GM18498 (cell line): ENCODE data around the gene NUDT16L1.

ENCODE experiments used
- ATAC-seq: cut with Tn5 transposase; IDR thresholded peaks from one replicate; pipeline ENCODE4 v1.9.1; 2021; ENCODE audit warnings: mild to moderate bottlenecking, moderate library complexity; ENCODE audit not compliant: unreplicated experiment

Gene NUDT16L1

DNA sequence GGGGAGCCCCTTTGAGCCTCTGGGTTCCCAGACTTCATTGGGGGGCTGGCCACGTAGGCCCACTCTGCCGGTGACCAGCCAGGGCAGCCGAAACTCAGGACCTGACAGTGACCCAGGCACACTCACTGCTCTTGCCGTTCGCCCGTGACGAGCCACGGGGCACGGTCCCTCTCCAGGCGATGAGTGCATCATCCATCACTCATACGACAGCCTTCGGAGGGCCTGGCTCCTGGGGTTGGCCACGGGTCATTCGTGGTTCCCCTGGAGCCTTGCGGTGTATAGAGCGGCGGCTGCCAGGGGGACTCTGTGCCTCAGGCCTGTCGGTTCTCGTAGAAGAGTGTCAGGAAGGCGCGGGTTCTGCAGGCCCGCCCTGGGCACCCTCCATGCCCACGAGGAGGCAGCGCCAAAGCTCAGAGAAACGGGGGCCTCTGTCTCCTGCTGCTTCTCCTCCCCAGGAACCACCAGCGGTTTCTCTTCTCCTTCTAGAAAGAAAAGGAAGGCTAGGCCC is 11.2 kb upstream of the NUDT16L1 start:
- ATAC-seq = no peak

DNA sequence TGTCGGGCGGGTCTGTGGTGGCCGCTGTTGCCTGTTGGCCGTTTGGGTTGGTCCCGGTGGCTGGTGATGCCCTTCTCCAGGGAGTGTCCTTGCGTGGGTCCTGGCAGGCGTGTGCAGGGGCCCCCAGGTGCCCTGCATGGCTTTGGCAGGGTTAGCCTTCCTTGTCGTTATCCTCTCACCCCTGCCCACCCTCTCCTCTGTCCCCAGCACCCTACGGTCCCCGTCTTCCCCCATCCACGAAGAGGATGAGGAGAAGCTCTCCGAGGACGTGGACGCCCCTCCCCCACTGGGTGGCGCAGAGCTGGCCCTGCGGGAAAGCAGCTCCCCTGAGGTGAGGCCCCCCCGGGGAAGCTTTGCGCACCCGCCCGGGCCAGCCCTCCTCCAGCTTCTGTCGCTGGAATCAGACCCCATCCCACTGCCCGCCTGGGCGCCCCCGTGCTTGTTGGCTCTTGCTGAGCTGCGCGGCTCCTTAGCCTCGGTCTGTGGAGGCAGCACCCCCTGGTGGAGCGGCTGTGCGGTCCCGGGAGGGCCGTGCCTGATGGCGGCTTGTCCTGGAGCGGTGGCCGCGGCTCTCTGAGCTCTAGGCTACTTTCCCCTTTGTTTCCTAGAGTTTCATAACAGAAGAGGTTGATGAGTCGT is 10.6 kb upstream of the NUDT16L1 start:
- ATAC-seq = no peak

DNA sequence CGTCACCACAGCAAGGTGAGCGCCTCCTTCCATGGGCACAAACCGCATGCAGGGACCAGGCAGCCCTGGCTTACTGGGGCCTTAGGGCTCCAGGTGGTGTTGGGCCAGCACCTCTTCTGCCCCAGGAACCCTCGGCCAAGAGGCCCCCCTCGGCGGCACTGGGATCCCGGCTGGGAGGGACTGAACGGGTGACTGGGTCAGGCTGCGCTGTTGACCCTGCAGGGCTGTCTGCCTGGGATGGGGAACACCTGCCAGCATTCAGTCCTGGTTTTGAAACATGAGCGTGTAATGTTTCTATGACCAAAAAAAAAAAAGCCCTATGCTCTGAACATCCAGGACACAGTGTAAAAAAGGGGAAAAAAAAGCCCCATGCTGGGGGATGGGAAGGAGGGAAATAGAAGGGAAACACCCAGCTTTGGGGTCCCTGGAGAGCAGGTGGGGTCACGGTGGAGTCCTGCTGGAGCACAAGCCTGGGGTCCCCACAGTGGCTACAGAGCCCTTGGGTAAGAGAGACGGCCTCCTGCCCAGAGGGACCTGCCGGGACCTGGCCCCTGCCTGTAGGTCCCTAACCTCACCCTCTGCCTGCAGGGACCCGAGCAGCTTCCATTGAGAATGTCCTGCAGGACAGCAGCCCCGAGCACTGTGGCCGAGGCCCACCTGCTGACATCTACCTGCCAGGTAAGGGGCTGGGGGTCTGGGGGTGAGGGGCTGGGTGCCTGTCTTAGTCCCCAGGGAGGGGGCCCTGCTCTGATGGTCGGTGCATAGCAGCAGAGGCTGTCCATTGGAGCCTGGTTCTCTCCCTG is 9.9 kb upstream of the NUDT16L1 start:
- ATAC-seq = no peak

DNA sequence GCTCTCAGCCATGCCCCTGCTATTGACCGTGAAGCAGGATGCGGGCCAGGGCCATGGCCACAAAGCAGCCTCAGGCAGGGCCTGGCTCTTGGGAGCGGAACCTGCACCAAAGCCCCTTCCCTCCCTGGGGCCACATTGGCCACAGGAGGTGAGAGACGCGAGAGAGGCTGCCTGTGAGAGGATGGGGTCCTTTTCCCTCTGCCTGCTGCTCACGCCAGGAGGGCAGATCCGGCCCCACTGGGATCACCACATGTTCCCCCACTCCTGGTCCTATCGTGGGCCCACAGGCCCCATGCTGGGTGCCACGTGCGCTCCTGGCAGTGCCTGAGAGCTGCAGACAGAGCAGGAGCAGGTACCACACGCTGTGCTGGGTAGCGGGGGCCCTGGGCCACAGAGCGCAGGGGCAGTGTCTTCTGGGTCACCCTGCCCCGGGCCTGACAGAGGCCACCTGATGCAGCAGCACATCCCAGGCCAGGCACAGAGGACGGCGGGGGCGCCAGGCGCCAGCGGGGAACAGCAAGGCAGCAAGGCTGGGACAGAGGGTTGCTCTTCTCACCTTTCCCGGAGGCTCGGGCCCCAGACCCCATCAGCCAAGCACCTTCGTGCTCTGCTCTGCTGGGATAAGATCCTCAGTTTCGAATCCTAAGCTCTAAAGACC is 9.2 kb upstream of the NUDT16L1 start:
- ATAC-seq = no peak

DNA sequence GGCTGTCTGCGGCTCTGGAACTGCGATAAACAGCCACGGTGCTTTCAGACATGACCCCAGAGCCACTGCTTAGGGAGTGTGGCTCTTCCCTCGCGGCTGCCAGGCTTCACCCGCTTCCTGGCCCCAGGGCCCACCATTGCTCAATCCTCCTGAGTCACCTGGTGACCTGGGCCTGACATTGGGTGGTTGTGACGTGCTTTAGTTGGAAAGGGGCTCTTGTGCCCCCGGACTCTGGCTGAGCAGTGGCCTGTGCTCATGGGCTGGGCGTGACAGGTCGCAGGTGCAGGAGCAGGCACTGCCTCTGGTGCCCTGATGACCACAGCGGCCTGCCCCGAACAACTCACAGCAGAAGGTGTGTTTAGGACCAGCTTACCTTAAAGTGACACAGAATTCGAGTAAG is 8.6 kb upstream of the NUDT16L1 start:
- ATAC-seq = no peak

DNA sequence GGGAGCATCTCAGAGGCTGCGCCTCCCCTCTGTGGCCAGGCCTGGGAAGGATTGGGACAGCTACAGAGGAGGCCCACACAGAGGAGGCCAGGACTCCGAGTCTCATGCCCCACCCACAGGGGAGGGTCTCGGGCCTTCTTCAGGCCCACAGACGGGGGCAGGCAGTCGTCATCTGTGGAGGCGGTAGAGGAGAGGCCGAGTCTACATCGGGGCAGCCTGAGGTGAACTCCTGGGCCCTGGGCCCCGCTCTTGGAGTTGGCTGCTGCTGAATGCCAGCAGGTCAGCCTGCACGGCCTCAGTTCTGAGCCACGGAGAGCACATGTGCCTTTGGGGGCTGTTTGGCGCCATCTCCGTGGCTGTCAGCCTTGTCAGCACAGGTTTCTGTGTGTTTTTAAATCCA is 8.1 kb upstream of the NUDT16L1 start:
- ATAC-seq = no peak

DNA sequence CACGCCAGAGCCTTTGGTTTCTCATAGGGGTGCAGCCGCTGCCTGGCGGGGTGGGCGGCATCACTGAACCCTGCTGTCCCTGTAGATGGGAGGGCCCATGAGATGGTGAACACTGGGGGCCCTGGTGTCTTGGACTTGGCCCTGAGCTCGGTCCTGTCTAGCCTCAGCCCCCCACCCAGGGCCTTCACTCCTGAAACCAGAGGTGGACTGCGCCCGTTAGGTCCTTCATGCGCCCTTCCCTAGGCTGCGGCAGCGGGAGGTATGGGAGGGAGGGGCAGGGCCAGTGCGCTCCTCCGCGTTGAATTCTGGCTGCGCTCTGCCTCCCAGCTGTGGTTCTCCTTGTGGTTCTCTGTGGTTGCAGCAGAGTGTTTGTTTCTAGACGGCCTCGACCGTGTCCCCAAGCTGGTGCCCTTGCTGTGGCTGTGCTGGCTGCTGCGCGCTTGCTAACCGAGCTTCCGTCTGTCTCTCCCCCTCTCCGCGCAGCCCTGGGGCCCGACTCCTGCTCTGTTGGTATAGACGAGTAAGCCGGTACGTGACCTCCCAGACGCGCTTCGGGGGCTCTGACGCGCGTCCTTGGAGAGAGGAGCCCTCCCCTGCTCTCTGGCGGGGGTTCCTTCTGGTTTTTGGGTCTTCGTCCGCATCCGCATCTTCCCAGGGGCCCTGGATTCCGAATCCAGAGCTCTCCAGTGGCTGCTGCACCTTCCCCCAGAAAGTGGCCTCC is 7.4 kb upstream of the NUDT16L1 start:
- no peak for ATAC-seq

DNA sequence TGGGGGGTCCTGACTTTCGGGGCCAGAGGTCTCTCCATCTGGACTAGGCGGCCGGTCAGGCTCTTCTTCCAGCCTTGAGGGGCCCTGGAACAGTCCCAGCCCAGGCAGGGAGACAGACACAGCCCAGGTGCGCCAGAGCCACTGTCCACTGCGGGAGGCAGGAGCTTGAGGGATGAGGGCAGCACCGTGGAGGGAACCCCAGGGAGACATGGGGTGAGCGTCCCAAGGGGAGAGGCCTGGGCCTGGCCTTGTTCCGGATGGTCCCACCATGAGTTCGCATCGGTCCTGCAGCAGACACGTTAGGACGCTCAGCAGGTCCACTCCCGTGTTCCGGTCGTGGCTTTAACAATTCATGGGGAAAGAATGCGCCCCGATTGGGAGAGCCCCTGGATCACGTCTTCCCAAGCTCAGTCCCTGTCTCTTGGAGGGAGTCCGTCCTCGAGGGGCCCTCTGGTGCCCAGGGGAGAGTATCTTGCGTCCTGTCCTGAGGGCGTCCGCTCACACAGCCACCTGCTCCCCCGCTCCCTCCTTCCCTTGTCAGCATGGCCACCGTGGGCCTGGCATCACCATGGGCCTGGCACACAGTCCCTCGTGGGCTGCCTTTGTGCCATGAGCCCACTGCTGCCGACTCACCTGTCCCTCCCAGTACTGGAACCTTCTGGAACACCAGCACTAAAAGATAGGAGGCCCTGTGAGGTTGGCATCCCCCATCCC is 6.7 kb upstream of the NUDT16L1 start:
- ATAC-seq = no peak

DNA sequence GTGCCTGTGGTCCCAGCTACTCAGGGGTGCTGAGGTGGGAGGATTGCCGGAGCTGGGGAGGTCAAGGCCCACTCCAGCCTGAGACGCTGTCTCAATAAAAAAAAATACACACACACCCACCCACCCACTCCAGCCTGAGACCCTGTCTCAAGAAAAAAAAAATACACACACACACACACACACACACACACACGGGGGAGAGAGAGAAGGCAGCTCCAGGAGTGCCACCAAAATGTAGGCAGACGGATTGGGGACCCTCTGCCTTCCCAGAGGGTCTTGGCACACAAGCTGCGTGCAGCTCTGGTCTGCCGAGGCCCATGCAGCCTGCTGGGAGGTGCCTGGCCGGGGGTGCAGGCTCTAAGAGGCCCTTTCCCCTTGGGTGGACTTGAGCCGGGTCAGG is 5.9 kb upstream of the NUDT16L1 start:
- ATAC-seq = no peak

DNA sequence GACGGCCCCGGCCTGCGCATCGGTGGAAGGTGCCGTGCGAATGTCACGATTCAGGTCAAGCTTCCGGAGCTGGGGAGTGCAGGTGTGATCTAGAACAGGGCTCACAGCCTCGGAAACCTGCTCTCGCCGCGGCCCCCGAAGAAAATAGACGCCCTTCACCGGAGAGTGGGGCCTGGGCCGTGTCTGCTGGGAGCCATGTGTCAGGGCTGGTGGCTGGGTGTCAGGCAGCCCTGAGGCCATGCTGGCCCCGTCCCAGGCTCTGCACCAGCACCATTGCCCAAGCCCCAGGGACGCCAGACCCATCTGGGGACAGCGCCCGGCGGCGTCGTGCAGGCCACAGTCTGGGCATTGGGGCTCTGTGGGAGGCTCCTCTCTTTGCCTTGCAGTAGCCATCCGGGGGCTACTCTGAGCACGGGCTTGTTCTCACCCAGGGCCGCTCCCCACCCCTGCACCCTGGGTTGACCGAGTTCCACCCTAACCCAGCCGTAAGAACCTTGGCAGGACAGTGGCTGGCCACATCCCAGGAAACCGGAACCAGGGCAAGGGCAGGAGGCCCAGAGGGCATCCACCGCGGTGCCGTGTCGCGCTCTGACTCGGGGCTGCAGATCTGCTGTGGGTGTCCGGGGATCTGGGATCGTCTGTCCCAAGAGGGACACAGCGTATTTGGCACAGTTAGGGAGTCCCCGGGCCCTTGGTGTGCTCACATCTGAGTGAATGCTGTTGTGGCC is 5.3 kb upstream of the NUDT16L1 start:
- ATAC-seq = no peak

DNA sequence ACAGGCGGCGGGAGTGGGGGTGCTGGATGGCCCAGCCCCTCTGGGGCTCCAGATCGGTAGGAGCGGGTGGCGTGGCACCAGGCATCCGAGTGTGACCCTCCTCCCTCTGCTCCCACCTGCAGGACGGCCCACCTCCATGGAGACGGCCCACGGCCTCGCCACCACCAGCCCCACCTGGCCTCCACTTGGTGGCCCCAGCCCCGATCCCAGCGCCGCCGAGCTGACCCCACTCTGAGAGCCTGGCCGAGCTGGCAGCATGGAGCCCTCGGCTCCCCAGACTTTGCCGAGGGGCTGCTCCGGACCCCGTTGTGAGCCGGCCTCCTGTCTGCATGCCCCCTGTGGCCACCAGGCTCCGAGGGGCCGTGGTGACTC is 4.7 kb upstream of the NUDT16L1 start:
- no peak for ATAC-seq

DNA sequence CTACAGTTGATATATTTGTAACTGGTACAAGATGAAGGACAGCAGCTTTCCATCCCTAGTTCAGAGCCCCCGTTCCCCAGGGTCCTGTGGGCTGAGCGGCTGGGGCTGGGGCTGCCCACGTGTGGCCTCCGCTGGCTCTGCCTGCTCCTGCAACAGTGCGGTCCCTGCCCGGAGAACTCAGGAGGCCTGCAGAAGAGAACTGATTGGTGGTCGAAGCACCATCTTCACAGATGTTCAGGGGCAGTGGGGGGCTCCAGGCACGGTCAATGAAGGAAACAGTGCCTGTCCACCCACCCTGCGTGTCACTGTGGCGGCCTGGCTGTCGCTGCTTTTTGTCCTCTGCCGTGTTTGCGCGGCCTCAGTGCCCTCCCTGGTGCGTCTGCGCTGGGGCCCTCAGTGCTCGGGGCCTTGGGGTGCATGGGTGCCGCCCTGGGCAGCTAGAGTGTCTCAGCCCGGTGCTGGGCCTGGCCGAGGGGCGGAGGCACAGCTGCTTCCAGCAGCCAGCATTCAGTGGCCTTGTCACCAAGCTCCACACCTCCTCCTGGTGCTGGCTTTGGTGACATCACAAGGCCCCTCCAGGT is 4.2 kb upstream of the NUDT16L1 start:
- no peak for ATAC-seq

DNA sequence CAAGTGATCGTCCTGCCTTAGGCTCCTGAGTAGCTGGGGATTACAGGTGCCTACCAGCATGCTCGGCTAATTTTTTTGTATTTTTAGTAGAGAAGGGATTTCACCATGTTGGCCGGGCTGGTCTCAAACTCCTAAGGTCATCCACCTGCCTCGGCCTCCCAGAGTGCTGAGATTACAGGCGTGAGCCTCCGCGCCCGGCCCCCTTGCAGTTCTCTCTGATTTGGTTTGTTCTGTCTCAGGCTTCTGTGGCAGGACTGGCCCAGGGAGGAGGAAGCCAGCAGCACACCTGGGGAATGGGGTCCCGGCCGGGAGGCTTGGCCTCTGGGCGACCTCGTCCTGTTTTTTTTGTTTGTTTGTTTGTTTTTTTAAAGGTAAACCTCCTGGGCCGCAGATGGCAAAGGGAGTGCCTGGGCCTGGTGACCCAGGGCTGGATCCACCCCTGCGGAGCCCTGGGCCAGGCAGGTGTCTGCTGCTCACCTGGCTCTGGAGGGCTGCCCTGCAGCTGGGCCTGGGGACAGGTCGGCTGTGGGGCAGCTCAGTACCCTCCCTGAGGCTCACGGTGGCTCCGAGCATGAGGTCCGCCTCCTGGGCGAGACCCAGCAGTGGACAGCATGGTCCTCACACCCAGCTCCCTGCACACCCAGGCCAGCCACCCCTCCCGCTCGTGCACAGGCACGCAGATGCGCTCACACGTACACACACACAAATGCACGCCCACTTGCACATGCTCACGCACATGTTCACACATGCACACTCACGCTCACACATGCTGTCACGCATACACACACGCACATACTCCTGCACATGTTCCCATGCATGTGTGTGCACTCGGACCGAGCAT is 3.3 kb upstream of the NUDT16L1 start:
- ATAC-seq = no peak

DNA sequence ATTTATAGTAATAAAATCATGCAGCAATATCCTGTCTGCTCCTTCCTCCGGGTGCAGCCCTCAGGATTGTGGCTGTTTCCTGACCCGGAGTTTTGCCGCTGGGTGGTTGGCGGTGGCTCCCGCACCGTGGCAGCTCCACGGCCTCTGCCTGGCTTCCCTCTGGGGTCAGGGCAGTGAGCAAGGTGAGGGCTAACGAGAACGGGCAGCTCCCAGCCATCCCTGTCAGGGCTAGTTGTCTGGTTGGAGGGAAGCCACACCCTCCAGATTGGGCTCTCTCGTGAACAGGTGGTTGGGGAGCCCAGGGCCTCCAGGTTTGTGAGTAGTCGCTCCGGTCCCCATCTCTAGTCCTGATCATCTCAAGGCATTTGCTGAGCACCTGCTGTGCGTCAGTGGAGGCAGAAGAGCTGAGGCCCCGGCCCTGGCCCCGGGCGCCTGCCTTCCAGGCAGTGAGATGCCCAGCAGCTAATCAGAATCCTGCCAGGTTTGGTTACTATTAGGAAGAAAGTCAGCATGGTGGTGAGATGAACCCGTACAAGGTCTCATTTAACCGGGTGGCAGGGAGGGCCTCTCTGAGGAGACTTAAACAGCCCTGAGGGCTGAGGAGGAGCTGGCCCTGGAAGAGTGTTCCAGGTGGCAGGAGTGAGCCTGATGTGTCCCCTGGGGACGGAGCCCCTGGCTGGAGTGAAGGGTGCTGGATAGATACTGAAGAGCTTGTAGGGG is 2.3 kb upstream of the NUDT16L1 start:
- ATAC-seq = no peak

DNA sequence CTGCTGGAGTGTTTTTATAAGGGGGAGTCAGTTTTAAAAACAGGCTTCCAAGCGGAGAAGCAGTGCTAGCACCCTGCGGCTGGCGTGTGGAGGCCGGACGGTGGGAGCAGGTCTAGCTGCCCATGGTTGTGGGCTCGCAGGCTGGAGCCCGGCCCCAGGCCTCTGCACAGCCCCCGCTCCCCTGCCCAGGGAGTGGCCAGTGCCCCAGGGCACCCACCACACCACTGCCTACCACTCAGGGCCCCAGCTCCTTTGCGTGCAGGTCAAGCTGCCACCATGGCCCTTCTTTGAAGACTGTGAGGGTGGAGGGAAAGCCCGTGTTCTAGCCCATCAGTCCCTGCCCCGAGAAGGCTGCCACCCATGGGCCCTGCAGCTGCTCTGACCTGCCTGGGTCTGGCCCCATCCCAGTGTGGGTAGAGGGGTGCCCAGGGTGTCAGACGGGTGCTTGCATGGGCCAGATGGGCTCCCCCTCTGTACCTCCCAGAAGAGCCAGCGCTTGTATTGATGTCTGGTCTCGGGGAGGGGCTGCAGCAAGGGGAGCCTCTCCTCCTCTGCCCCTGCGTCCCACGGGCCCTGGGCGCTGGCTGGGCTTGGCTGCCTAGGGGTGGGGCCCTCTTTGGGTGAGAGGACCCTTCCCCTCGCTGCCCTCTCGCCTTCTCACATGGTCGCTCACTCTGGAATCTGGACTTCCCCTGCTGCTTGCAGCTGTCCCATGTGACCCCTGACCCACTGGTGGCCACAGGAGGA is 1.5 kb upstream of the NUDT16L1 start:
- ATAC-seq = no peak

DNA sequence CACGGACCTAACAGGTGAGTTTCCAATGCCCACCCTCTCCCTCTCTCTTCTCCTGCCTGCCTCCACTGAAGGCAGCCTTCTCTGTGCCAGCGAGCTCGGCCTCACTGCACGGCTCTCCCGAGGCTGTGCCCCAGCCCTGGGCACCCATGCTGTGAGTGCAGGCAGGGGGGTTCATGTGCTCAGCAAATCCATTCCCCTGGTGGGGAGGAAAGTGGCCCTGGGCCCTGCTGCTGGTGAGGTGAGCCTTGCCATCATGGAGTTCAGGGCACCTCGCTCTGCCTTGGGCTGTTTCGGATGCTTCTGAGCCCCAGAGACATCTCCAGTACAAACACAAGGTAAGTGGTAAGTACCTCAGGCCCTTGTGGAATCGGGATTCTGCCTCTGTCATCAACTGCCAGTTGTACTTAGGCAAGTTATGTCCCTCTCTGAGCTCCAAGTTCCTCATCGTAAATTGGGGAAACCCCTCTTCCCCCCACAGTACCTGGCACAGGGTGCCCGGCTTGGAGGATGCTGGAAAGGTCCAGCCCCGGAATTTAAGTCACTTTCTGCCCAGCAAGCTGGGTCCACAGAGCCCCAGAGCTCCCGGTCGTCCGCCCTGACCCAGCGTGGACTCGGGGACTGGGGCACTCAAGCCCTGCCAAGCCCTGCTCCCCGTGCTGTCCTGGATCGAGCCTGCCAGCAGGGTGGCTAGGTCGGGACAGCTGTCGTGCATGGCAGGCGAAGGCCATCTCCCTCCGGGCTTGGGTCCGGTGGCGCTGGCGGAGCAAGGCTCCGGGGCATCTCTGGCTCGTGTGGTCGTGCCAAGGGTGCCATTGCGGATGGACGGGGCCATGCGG is 684 bp upstream of the NUDT16L1 start:
- ATAC-seq = peak; percentile 8
